ENCODE data around the gene C1QL2. TPM values are rescaled to one million over a fixed set of nuclear protein-coding genes. Genes with fewer than 3 reads are reported as not detected.

C1QL2 gene
- total RNA-seq, 1 experiment from 2014 or later = not detected

GRCh38 chr2:119147776-119148715 is 10.5 kb downstream of the C1QL2 start:
- ChIA-PET RAD21 (ENCODE audit: low non-redundant PET in 1 of 2, low total read pairs in 2 of 2, uncharacterized antibody in 2 of 2, unreplicated experiment in 2 of 2) (no interaction called here), CTCF (no interaction called here), POLR2A (no interaction called here)
- Histone ChIP-seq H3K4me1 (ENCODE audit: control insufficient read depth in 1 of 2, insufficient read depth in 2 of 2, low read length in 2 of 2) (no peaks in the 10 kb centered on the region), H3K9me3 (ENCODE audit: control insufficient read depth in 1 of 2, insufficient read depth in 1 of 2, low read depth in 1 of 2, low read length in 2 of 2) (no peaks in the 10 kb centered on the region), H3K9ac (ENCODE audit: low read length) (no peak overlapping the region), H3K27me3 (ENCODE audit: insufficient read depth, low read length) (peaks cover 82% of the 10 kb centered on the region), H3K4me2 (ENCODE audit: low read length) (no peak overlapping the region), H3K27ac (ENCODE audit: low read depth, low read length) (no peak overlapping the region), H3K4me3 (replicated peaks in 1 of 2; ENCODE audit: low read depth in 1 of 2, low read length in 2 of 2) (no peak overlapping the region), H4K20me1 (ENCODE audit: insufficient read depth) (no peaks in the 10 kb centered on the region), H3K36me3 (ENCODE audit: control insufficient read depth in 1 of 2, insufficient read depth in 2 of 2, low read length in 2 of 2) (no peaks in the 10 kb centered on the region), H2AFZ (ENCODE audit: low read depth, low read length, poor library complexity, severe bottlenecking) (no peak overlapping the region), H3K9me2 (ENCODE audit: insufficient read depth) (no peaks in the 10 kb centered on the region), H3K79me2 (ENCODE audit: insufficient read depth, low read length) (no peaks in the 10 kb centered on the region)
- no peak for DNase-seq (ENCODE audit: low read depth, low spot score)
- TF ChIP-seq EGR1 (IDR thresholded peaks at IDR 0.05; ENCODE audit: low read depth) (no peak), ZNF274 (IDR thresholded peaks at IDR 0.05; ENCODE audit: low read depth, low read length) (no peak), JUND (IDR thresholded peaks at IDR 0.05) (no peak), EZH2phosphoT487 (IDR thresholded peaks at IDR 0.05; ENCODE audit: borderline replicate concordance) (no peak), ZBTB33 (IDR thresholded peaks at IDR 0.05; ENCODE audit: extremely low read depth, insufficient replicate concordance, low read length) (no peak), CTCF (IDR thresholded peaks at IDR 0.05 in 2 of 3, conservative IDR thresholded peaks at IDR 0.05 in 1 of 3; ENCODE audit: borderline replicate concordance in 1 of 3, insufficient read depth in 1 of 3, low read depth in 2 of 3, low read length in 2 of 3) (no peak), YY1 (IDR thresholded peaks at IDR 0.05; ENCODE audit: extremely low read depth, insufficient replicate concordance, low read depth, low read length) (no peak), REST (IDR thresholded peaks at IDR 0.05; ENCODE audit: low read depth) (no peak), SP1 (IDR thresholded peaks at IDR 0.05; ENCODE audit: low read depth) (no peak), MAX (IDR thresholded peaks at IDR 0.05) (no peak), POLR2AphosphoS5 (IDR thresholded peaks at IDR 0.05; ENCODE audit: low read depth, low read length) (no peak), ATF3 (IDR thresholded peaks at IDR 0.05) (no peak), CBX3 (IDR thresholded peaks at IDR 0.05; ENCODE audit: low read depth) (no peak), ELF1 (IDR thresholded peaks at IDR 0.05; ENCODE audit: borderline replicate concordance, low read depth) (no peak), POLR2A (IDR thresholded peaks at IDR 0.05; ENCODE audit: borderline replicate concordance, extremely low read depth, insufficient read depth, insufficient read length) (no peak)
- no peak for ATAC-seq
- no TSS peak for BruUV-seq (replicated peaks)
- intact Hi-C loops (cut with micrococcal nuclease) = no loop called here
